GM23338 (cell line): ENCODE data around the gene SLC34A3. TPM values are rescaled to one million over a fixed set of nuclear protein-coding genes. Genes with fewer than 3 reads are reported as not detected.
A peak's percentile ranks its signal among the peaks of the same experiment; 100 is the strongest.

Source experiments
- ATAC-seq: fragments of 200-7000 bp; cut with Tn5 transposase; 3 replicates; pipeline ENCODE4 v1.9.1; 2020
- DNase-seq: peaks from one replicate; pipeline ENCODE4 v3.0.0-alpha.2; 2015; ENCODE audit warnings: low spot score
- H2AFZ ChIP-seq: fragments of 200-600 bp; sonication (generic); 2 replicates; pipeline ENCODE4 v1.8.0; 2016; ENCODE audit warnings: antibody characterized with exemption, mild to moderate bottlenecking, moderate library complexity
- H3F3A ChIP-seq: fragments of 200-600 bp; sonication (generic); replicated peaks from 2 replicates; pipeline ENCODE4 v1.8.0; 2017; ENCODE audit warnings: antibody characterized with exemption, mixed run types, low read depth
- H3K27ac ChIP-seq: fragments of 200-600 bp; sonication (generic); 2 replicates; pipeline ENCODE4 v1.6.1; 2016; ENCODE audit warnings: low read depth
- H3K27me3 ChIP-seq: fragments of 200-600 bp; sonication (generic); 2 replicates; pipeline ENCODE4 v1.8.0; 2016; ENCODE audit warnings: mild to moderate bottlenecking, mixed run types, moderate library complexity; ENCODE audit not compliant: insufficient read depth
- H3K36me3 ChIP-seq: fragments of 200-600 bp; sonication (generic); 2 replicates; pipeline ENCODE4 v1.8.0; 2016; ENCODE audit warnings: mild to moderate bottlenecking; ENCODE audit not compliant: insufficient read depth
- H3K4me1 ChIP-seq: fragments of 200-600 bp; sonication (generic); 2 replicates; pipeline ENCODE4 v1.8.0; 2016; ENCODE audit warnings: mild to moderate bottlenecking, moderate library complexity; ENCODE audit not compliant: insufficient read depth
- H3K4me2 ChIP-seq: fragments of 200-600 bp; sonication (generic); 2 replicates; pipeline ENCODE4 v1.7.1; 2017; ENCODE audit warnings: mixed run types
- H3K4me3 ChIP-seq: fragments of 200-600 bp; sonication (generic); 2 replicates; pipeline ENCODE4 v1.6.1; 2016; ENCODE audit warnings: mixed run types
- H3K79me2 ChIP-seq: fragments of 200-600 bp; sonication (generic); replicated peaks from 2 replicates; pipeline ENCODE4 v1.8.0; 2017; ENCODE audit warnings: mild to moderate bottlenecking; ENCODE audit not compliant: insufficient read depth
- H3K9me2 ChIP-seq: fragments of 200-600 bp; sonication (generic); 2 replicates; pipeline ENCODE4 v1.8.0; 2017; ENCODE audit not compliant: insufficient read depth
- H4K20me1 ChIP-seq: fragments of 200-600 bp; sonication (generic); replicated peaks from 2 replicates; pipeline ENCODE4 v1.8.0; 2017; ENCODE audit warnings: mild to moderate bottlenecking; ENCODE audit not compliant: insufficient read depth
- H3K27ac Mint-ChIP-seq: 2 replicates; pipeline ENCODE4 v1.8.0; 2020; ENCODE audit warnings: inconsistent platforms, mild to moderate bottlenecking, moderate library complexity, mixed read lengths
- H3K27me3 Mint-ChIP-seq: 3 replicates; pipeline ENCODE4 v1.8.0; 2022; ENCODE audit warnings: low read depth, mild to moderate bottlenecking, moderate library complexity, mixed read lengths, inconsistent platforms; ENCODE audit not compliant: insufficient read depth, poor library complexity
- H3K36me3 Mint-ChIP-seq: 3 replicates; pipeline ENCODE4 v1.8.0; 2021; ENCODE audit warnings: low read depth, mild to moderate bottlenecking, inconsistent platforms, moderate library complexity, mixed read lengths
- H3K4me1 Mint-ChIP-seq: 3 replicates; pipeline ENCODE4 v1.8.0; 2020; ENCODE audit warnings: mild to moderate bottlenecking, inconsistent platforms, mixed read lengths
- H3K4me3 Mint-ChIP-seq: 3 replicates; pipeline ENCODE4 v1.8.0; 2021; ENCODE audit warnings: moderate library complexity, mild to moderate bottlenecking, inconsistent platforms, mixed read lengths
- H3K9me3 Mint-ChIP-seq: 3 replicates; pipeline ENCODE4 v1.8.0; 2020; ENCODE audit warnings: moderate library complexity, mild to moderate bottlenecking, inconsistent platforms, mixed read lengths
- EZH2phosphoT487 ChIP-seq: fragments of 200-600 bp; sonication (generic); IDR thresholded peaks from one replicate; pipeline ENCODE4 v1.8.1; 2018; ENCODE audit warnings: antibody characterized with exemption; ENCODE audit not compliant: unreplicated experiment
- JUNB ChIP-seq: IDR thresholded peaks from one replicate; pipeline ENCODE4 v1.6.1; 2016; ENCODE audit warnings: antibody characterized with exemption; ENCODE audit not compliant: unreplicated experiment
- NANOG ChIP-seq: IDR thresholded peaks from 2 replicates; pipeline ENCODE4 v1.6.1; 2016; ENCODE audit warnings: antibody characterized with exemption, borderline replicate concordance
- POLR2AphosphoS5 ChIP-seq: IDR thresholded peaks from 2 replicates; pipeline ENCODE4 v1.6.1; 2016; ENCODE audit warnings: antibody characterized with exemption, low read depth
- ZNF331 ChIP-seq: fragments of 250-450 bp; sonication (Bioruptor Pico); IDR thresholded peaks from 2 replicates; pipeline ENCODE4 v1.5.0; 2020; ENCODE audit warnings: low read depth, mild to moderate bottlenecking, moderate library complexity
- polyA plus RNA-seq: library from polyadenylated mRNA; unstranded; fragments of >200 nt; fragmentation: Nextera tagmentation; extraction: Ambion mirVana; gene quantifications from 2 replicates; pipeline ENCODE4 v1.2.1, GENCODE V29; 2016
- total RNA-seq: library from RNA; depleted of rRNA; stranded (reverse); fragments of >200 nt; shearing (Covaris generic); gene quantifications from 2 replicates; pipeline ENCODE4 v1.2.3, GENCODE V29; 2014
- TF ChIP-seq, protein P1 (sequence below): fragments of 250-450 bp; sonication (Bioruptor Pico); IDR thresholded peaks from 2 replicates; pipeline ENCODE4 v1.5.0; 2020; ENCODE audit warnings: mild to moderate bottlenecking, moderate library complexity
- TF ChIP-seq, protein P2 (sequence below), 2 experiments: fragments of 200-600 bp in 1 of 2; sonication (generic) in 1 of 2; conservative IDR thresholded peaks; 2 replicates each; pipeline versions ENCODE4 v1.5.1 to v1.6.1; 2016 to 2017; ENCODE audit warnings: antibody characterized with exemption in 2 of 2, low read depth in 2 of 2, mild to moderate bottlenecking in 2 of 2, moderate library complexity in 1 of 2

Gene SLC34A3
- total and polyA plus RNA-seq, 2 experiments from 2014 or later = not detected

DNA sequence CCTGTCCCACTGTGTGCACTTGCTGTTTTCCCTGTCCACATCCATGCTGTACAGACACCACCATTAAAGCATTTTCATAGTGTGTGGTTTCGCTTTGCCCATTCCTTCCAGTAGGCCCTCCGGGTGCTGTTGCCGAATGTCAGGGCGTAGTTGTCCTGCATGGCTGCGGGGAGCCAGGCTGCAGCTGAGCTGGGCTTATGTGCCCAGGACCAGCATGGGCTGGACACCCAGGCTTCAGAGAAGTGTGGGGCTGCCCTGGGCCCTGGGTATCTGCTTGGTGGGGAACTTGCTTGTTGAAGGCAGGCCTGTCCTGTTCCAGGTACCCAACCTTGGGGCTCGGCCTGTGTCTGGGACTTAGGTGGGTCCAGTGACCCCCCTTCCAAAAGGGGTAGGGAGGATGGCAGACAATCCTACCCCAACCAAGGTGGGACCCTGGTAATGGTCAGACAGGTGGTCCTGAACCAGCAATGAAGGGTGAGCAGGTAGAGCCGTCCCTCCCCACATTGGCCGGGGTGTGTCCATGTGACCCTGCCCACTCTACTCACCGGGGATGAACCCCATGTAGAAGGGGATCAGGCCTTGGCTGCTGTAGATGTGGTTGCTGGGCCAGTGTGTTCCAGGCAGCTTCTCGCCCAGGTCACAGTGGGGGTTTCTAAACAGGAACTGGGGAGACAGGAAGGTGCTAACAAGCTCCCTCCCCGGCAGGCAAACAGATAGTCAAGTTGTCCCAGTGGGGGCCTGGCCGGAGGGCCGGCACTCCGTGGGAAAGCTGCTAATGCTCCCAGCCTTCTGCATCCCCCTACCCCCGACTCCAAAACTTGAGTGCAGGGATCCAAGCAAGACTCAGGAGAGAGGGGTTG, 13.2 kb downstream of the SLC34A3 start:
- H3K27ac Mint-ChIP-seq = peak overlapping the region; percentile 59
- TF ChIP-seq JUNB (no peak), POLR2AphosphoS5 (peak; percentile 38), NANOG (no peak), EZH2phosphoT487 (no peak), ZNF331 (no peak)
- TF ChIP-seq, protein P1, sequence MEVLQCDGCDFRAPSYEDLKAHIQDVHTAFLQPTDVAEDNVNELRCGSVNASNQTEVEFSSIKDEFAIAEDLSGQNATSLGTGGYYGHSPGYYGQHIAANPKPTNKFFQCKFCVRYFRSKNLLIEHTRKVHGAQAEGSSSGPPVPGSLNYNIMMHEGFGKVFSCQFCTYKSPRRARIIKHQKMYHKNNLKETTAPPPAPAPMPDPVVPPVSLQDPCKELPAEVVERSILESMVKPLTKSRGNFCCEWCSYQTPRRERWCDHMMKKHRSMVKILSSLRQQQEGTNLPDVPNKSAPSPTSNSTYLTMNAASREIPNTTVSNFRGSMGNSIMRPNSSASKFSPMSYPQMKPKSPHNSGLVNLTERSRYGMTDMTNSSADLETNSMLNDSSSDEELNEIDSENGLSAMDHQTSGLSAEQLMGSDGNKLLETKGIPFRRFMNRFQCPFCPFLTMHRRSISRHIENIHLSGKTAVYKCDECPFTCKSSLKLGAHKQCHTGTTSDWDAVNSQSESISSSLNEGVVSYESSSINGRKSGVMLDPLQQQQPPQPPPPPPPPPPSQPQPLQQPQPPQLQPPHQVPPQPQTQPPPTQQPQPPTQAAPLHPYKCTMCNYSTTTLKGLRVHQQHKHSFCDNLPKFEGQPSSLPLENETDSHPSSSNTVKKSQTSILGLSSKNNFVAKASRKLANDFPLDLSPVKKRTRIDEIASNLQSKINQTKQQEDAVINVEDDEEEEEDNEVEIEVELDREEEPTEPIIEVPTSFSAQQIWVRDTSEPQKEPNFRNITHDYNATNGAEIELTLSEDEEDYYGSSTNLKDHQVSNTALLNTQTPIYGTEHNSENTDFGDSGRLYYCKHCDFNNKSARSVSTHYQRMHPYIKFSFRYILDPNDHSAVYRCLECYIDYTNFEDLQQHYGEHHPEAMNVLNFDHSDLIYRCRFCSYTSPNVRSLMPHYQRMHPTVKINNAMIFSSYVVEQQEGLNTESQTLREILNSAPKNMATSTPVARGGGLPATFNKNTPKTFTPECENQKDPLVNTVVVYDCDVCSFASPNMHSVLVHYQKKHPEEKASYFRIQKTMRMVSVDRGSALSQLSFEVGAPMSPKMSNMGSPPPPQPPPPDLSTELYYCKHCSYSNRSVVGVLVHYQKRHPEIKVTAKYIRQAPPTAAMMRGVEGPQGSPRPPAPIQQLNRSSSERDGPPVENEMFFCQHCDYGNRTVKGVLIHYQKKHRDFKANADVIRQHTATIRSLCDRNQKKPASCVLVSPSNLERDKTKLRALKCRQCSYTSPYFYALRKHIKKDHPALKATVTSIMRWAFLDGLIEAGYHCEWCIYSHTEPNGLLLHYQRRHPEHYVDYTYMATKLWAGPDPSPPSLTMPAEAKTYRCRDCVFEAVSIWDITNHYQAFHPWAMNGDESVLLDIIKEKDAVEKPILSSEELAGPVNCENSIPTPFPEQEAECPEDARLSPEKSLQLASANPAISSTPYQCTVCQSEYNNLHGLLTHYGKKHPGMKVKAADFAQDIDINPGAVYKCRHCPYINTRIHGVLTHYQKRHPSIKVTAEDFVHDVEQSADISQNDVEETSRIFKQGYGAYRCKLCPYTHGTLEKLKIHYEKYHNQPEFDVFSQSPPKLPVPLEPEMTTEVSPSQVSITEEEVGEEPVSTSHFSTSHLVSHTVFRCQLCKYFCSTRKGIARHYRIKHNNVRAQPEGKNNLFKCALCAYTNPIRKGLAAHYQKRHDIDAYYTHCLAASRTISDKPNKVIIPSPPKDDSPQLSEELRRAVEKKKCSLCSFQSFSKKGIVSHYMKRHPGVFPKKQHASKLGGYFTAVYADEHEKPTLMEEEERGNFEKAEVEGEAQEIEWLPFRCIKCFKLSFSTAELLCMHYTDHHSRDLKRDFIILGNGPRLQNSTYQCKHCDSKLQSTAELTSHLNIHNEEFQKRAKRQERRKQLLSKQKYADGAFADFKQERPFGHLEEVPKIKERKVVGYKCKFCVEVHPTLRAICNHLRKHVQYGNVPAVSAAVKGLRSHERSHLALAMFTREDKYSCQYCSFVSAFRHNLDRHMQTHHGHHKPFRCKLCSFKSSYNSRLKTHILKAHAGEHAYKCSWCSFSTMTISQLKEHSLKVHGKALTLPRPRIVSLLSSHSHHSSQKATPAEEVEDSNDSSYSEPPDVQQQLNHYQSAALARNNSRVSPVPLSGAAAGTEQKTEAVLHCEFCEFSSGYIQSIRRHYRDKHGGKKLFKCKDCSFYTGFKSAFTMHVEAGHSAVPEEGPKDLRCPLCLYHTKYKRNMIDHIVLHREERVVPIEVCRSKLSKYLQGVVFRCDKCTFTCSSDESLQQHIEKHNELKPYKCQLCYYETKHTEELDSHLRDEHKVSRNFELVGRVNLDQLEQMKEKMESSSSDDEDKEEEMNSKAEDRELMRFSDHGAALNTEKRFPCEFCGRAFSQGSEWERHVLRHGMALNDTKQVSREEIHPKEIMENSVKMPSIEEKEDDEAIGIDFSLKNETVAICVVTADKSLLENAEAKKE (CRISPR knock-in tag) = no peak
- TF ChIP-seq, protein P2, sequence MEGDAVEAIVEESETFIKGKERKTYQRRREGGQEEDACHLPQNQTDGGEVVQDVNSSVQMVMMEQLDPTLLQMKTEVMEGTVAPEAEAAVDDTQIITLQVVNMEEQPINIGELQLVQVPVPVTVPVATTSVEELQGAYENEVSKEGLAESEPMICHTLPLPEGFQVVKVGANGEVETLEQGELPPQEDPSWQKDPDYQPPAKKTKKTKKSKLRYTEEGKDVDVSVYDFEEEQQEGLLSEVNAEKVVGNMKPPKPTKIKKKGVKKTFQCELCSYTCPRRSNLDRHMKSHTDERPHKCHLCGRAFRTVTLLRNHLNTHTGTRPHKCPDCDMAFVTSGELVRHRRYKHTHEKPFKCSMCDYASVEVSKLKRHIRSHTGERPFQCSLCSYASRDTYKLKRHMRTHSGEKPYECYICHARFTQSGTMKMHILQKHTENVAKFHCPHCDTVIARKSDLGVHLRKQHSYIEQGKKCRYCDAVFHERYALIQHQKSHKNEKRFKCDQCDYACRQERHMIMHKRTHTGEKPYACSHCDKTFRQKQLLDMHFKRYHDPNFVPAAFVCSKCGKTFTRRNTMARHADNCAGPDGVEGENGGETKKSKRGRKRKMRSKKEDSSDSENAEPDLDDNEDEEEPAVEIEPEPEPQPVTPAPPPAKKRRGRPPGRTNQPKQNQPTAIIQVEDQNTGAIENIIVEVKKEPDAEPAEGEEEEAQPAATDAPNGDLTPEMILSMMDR (conservative IDR thresholded peaks at IDR 0.05; ENCODE audit: low read depth in 2 of 2) = no peak
- Histone ChIP-seq H3K36me3 (no peaks in the 10 kb centered on the region), H3K4me2 (peak overlapping the region; percentile 26; the same call in 1 of the 2 replicates), H3K4me1 (peaks cover 18% of the 10 kb centered on the region; the same call in 1 of the 2 replicates), H3K27me3 (no peaks in the 10 kb centered on the region), H3F3A (0 out of 2 replicates have a peak, but pooled peaks cover 29% of the 10 kb centered on the region), H3K27ac (0 out of 2 replicates have a peak overlapping the region, but pooled peaks have one; percentile 26), H3K79me2 (peaks cover 27% of the 10 kb centered on the region), H3K4me3 (no peak overlapping the region; the same call in 1 of the 2 replicates), H3K9me2 (no peaks in the 10 kb centered on the region), H2AFZ (no peak overlapping the region), H4K20me1 (peaks cover 16% of the 10 kb centered on the region)
- peaks cover 31% of the 10 kb centered on the region for H3K36me3 Mint-ChIP-seq
- H3K4me3 Mint-ChIP-seq = peak overlapping the region; percentile 86
- no peaks in the 10 kb centered on the region for H3K9me3 Mint-ChIP-seq
- no peak for DNase-seq
- no peak; the same call in 2 of the 3 replicates for ATAC-seq
- H3K4me1 Mint-ChIP-seq = peaks cover 30% of the 10 kb centered on the region
- peaks cover 24% of the 10 kb centered on the region for H3K27me3 Mint-ChIP-seq
